NB4 (cell line): ENCODE measurements around the gene CADPS.

Source experiments
- POLR2A ChIP-seq: IDR thresholded peaks from 2 replicates; pipeline ENCODE4 v1.6.1; 2011; ENCODE audit warnings: mild to moderate bottlenecking; ENCODE audit not compliant: insufficient read length; ENCODE audit errors: extremely low read depth
- TF ChIP-seq, protein P1 (sequence below): IDR thresholded peaks from one replicate; pipeline ENCODE4 v1.5.1; 2012; ENCODE audit warnings: low read depth, low read length
- TF ChIP-seq, protein P2 (sequence below): IDR thresholded peaks from 2 replicates; pipeline ENCODE4 v1.6.1; 2011; ENCODE audit warnings: low read depth, low read length

DNA sequence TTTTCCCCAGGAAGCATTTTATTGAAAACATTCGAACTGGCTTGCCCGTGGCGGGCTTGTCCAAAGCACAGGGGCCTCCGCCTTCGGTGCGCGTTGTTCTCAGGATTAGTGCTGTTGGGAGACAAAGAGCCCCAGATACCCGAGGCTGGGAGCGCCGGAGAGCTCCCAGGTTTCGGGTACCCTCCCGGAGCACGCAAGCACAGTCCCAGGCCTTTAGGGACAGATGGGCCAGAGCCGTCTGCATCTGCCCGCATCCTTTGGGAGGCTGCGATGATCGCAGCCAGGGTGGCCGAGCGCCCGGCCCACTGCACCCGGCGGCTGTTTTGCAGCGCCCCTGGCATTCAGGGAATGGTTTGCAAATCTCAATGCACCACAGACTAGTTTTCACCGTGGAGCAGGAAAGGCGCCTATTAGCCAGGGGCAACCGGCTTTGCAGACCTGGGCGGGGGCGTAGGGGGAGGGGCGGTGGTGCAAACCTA, 496.9 kb downstream of the CADPS start:
- TF ChIP-seq, protein P1, sequence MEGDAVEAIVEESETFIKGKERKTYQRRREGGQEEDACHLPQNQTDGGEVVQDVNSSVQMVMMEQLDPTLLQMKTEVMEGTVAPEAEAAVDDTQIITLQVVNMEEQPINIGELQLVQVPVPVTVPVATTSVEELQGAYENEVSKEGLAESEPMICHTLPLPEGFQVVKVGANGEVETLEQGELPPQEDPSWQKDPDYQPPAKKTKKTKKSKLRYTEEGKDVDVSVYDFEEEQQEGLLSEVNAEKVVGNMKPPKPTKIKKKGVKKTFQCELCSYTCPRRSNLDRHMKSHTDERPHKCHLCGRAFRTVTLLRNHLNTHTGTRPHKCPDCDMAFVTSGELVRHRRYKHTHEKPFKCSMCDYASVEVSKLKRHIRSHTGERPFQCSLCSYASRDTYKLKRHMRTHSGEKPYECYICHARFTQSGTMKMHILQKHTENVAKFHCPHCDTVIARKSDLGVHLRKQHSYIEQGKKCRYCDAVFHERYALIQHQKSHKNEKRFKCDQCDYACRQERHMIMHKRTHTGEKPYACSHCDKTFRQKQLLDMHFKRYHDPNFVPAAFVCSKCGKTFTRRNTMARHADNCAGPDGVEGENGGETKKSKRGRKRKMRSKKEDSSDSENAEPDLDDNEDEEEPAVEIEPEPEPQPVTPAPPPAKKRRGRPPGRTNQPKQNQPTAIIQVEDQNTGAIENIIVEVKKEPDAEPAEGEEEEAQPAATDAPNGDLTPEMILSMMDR: no peak
- TF ChIP-seq POLR2A: no peak
- TF ChIP-seq, protein P2, sequence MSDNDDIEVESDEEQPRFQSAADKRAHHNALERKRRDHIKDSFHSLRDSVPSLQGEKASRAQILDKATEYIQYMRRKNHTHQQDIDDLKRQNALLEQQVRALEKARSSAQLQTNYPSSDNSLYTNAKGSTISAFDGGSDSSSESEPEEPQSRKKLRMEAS: no peak
